ENCODE measurements around the gene DOCK11. TPM values are rescaled to one million over a fixed set of nuclear protein-coding genes. Genes with fewer than 3 reads are reported as not detected.

Gene DOCK11
- polyA plus RNA-seq, 1 of the 3 experiments (the other 2 are of a cell fraction): 34.8 TPM

DNA sequence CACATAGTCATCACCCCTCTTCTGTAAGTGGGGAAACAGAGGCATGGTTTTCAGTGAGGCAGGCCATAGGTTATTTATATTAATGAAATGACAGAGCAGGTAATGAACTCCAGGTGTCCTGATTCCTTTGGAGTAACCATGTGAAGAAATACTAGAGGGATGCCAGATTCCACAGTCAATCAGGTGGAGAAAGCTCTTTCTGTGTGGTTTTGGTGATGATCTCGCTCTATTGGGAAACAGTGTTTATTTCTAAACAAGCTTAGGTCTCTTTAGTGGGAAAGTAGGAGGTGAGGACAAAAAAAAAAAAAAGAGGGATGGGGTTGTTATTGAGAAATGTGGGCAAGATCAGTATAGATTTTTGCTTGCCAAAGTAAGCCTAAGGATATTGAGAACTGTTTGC is 12.2 kb downstream of the DOCK11 start:
- Histone ChIP-seq H3K27me3 (ENCODE audit: insufficient read depth) (no peaks in the 10 kb centered on the region; the same call in 1 of the 2 replicates), H3K9ac (no peak overlapping the region), H3K4me2 (no peak overlapping the region), H3K4me3 (ENCODE audit: low read depth in 2 of 2, low read length in 1 of 2) (no peak overlapping the region), H3K9me3 (no peaks in the 10 kb centered on the region), H3K79me2 (ENCODE audit: insufficient read depth) (peaks cover 18% of the 10 kb centered on the region; the same call in 1 of the 2 replicates), H3F3A (replicated peaks; ENCODE audit: insufficient read depth) (no peaks in the 10 kb centered on the region), H3K27ac (ENCODE audit: low read depth in 2 of 2, low read length in 1 of 2) (no peak overlapping the region), H3K4me1 (ENCODE audit: control insufficient read depth in 1 of 2, insufficient read depth in 2 of 2, low read depth in 1 of 2, low read length in 1 of 2) (no peaks in the 10 kb centered on the region), H3K36me3 (replicated peaks in 1 of 2; ENCODE audit: control insufficient read depth in 1 of 2, insufficient read depth in 2 of 2, low read length in 1 of 2) (no peaks in the 10 kb centered on the region), H4K20me1 (ENCODE audit: insufficient read depth) (0 out of 2 replicates have a peak, but pooled peaks cover 4% of the 10 kb centered on the region), H2AFZ (ENCODE audit: low read depth) (no peak overlapping the region), H3K9me2 (no peaks in the 10 kb centered on the region)
- DNase-seq: no peak
- CTCF ChIA-PET: no interaction called here
- 43% methylated on average over 1 of the region's 1 CpG for WGBS (ENCODE audit: low lambda C conversion rate)
- POLR2A ChIA-PET: no interaction called here
- TF ChIP-seq, protein P1, sequence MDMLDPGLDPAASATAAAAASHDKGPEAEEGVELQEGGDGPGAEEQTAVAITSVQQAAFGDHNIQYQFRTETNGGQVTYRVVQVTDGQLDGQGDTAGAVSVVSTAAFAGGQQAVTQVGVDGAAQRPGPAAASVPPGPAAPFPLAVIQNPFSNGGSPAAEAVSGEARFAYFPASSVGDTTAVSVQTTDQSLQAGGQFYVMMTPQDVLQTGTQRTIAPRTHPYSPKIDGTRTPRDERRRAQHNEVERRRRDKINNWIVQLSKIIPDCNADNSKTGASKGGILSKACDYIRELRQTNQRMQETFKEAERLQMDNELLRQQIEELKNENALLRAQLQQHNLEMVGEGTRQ (IDR thresholded peaks at IDR 0.05; ENCODE audit: borderline replicate concordance, low read depth, low read length): no peak
- TF ChIP-seq YY1 (IDR thresholded peaks at IDR 0.05; ENCODE audit: low read depth) (no peak), FOSL2 (IDR thresholded peaks at IDR 0.05; ENCODE audit: borderline replicate concordance, low read depth) (no peak), NFIC (IDR thresholded peaks at IDR 0.05; ENCODE audit: borderline replicate concordance) (no peak), SMC3 (IDR thresholded peaks at IDR 0.05; ENCODE audit: low read depth, low read length) (no peak), ELF1 (IDR thresholded peaks at IDR 0.05) (no peak), RAD21 (IDR thresholded peaks at IDR 0.05; ENCODE audit: low read length) (no peak), TAF1 (IDR thresholded peaks at IDR 0.05; ENCODE audit: borderline replicate concordance, low read depth, low read length) (no peak), TCF12 (IDR thresholded peaks at IDR 0.05) (no peak), FOXJ3 (CRISPR knock-in tag; IDR thresholded peaks at IDR 0.05) (no peak)
- TF ChIP-seq, protein P2, sequence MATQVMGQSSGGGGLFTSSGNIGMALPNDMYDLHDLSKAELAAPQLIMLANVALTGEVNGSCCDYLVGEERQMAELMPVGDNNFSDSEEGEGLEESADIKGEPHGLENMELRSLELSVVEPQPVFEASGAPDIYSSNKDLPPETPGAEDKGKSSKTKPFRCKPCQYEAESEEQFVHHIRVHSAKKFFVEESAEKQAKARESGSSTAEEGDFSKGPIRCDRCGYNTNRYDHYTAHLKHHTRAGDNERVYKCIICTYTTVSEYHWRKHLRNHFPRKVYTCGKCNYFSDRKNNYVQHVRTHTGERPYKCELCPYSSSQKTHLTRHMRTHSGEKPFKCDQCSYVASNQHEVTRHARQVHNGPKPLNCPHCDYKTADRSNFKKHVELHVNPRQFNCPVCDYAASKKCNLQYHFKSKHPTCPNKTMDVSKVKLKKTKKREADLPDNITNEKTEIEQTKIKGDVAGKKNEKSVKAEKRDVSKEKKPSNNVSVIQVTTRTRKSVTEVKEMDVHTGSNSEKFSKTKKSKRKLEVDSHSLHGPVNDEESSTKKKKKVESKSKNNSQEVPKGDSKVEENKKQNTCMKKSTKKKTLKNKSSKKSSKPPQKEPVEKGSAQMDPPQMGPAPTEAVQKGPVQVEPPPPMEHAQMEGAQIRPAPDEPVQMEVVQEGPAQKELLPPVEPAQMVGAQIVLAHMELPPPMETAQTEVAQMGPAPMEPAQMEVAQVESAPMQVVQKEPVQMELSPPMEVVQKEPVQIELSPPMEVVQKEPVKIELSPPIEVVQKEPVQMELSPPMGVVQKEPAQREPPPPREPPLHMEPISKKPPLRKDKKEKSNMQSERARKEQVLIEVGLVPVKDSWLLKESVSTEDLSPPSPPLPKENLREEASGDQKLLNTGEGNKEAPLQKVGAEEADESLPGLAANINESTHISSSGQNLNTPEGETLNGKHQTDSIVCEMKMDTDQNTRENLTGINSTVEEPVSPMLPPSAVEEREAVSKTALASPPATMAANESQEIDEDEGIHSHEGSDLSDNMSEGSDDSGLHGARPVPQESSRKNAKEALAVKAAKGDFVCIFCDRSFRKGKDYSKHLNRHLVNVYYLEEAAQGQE (IDR thresholded peaks at IDR 0.05; ENCODE audit: low read depth, low read length): no peak
- TF ChIP-seq, protein P3, sequence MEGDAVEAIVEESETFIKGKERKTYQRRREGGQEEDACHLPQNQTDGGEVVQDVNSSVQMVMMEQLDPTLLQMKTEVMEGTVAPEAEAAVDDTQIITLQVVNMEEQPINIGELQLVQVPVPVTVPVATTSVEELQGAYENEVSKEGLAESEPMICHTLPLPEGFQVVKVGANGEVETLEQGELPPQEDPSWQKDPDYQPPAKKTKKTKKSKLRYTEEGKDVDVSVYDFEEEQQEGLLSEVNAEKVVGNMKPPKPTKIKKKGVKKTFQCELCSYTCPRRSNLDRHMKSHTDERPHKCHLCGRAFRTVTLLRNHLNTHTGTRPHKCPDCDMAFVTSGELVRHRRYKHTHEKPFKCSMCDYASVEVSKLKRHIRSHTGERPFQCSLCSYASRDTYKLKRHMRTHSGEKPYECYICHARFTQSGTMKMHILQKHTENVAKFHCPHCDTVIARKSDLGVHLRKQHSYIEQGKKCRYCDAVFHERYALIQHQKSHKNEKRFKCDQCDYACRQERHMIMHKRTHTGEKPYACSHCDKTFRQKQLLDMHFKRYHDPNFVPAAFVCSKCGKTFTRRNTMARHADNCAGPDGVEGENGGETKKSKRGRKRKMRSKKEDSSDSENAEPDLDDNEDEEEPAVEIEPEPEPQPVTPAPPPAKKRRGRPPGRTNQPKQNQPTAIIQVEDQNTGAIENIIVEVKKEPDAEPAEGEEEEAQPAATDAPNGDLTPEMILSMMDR (IDR thresholded peaks at IDR 0.05): no peak
- TF ChIP-seq, protein P4, sequence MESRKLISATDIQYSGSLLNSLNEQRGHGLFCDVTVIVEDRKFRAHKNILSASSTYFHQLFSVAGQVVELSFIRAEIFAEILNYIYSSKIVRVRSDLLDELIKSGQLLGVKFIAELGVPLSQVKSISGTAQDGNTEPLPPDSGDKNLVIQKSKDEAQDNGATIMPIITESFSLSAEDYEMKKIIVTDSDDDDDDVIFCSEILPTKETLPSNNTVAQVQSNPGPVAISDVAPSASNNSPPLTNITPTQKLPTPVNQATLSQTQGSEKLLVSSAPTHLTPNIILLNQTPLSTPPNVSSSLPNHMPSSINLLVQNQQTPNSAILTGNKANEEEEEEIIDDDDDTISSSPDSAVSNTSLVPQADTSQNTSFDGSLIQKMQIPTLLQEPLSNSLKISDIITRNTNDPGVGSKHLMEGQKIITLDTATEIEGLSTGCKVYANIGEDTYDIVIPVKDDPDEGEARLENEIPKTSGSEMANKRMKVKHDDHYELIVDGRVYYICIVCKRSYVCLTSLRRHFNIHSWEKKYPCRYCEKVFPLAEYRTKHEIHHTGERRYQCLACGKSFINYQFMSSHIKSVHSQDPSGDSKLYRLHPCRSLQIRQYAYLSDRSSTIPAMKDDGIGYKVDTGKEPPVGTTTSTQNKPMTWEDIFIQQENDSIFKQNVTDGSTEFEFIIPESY (IDR thresholded peaks at IDR 0.05; ENCODE audit: borderline replicate concordance, low read depth): no peak
